GM10266 (cell line): ENCODE results near the gene CSRP3.

Source experiments
- DNase-seq: peaks from one replicate; pipeline ENCODE4 v3.0.0; 2012; ENCODE audit errors: extremely low spot score
- CTCF ChIP-seq: IDR thresholded peaks from 2 replicates; pipeline ENCODE4 v1.5.1; 2012; ENCODE audit warnings: mild to moderate bottlenecking, low read depth; ENCODE audit not compliant: control insufficient read depth, insufficient read depth; ENCODE audit errors: missing control alignments

CSRP3 gene

GRCh38 chr11:19201737-19202605 is at the start of gene CSRP3:
Gene CSRP3 (minus strand): TSS chr11:19201983. CDS start chr11:19192448, 9,535 bp downstream.
- no peak for TF ChIP-seq CTCF
- DNase-seq = no peak

DNA sequence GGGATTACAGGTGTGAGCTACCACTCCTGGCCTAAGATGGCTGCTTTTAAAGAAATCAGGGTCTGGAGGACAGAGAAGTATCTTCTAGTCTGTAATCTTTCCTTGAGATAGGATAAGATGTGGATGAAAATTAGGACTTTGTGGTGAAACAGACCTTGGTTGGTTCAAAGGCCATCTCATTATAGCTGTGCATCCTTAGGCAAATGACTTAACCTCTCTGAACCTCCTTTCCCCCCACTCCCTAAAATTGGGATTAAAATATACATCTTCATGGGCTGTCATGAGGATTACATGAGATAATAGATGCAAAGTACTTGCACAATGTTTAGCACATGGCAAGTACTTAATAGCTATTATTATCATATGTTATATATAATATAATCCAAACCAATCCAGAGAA is 49.8 kb upstream of the CSRP3 start:
- no peak for DNase-seq
- no peak for TF ChIP-seq CTCF

- no peak for TF ChIP-seq CTCF
Observed at GRCh38 chr11:19246816-19247215, 45.0 kb upstream of the CSRP3 start.

GRCh38 chr11:19245351-19245750 is 43.6 kb upstream of the CSRP3 start:
- TF ChIP-seq CTCF = no peak
- DNase-seq = no peak

More at GRCh38 chr11:19246816-19247215, 45.0 kb upstream of the CSRP3 start:
- no peak for DNase-seq

DNA sequence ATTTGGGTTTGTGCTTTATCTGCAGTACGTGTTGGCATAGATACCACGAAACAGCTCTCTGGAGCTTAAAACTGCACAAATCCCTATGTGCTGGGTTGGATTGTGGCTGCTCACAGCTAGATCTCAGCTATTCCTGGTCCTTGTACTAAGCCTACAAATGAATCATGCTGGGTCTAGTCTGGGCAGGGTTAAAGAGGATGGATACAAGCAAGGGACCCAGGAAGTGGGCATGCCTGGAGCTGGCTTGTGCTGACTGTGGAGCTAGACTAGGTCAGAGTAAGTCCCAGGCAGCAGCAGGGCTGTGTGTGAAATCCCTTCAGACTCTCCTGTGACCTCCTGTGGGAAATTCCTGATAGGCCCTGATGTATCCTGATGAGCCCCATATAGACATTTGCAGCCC is 42.8 kb upstream of the CSRP3 start:
- no peak for TF ChIP-seq CTCF
- DNase-seq = no peak

GRCh38 chr11:19244084-19244483 is 42.3 kb upstream of the CSRP3 start:
- DNase-seq = no peak
- no peak for TF ChIP-seq CTCF

- TF ChIP-seq CTCF = no peak
Observed at GRCh38 chr11:19243613-19244012, 41.8 kb upstream of the CSRP3 start.

More at GRCh38 chr11:19243613-19244012, 41.8 kb upstream of the CSRP3 start:
- DNase-seq = no peak
